Daoy (cell line): ENCODE measurements around the gene STK35. TPM values are rescaled to one million over a fixed set of nuclear protein-coding genes. Genes with fewer than 3 reads are reported as not detected.
"Not testable (repeated sequence)": the region's sequence is repeated elsewhere in the genome, so short reads cannot be mapped to it uniquely, and the experiment has no call there.

ENCODE experiments used
- DNase-seq: peaks from one replicate; pipeline ENCODE4 v3.0.0-alpha.2; 2015; ENCODE audit warnings: low read depth
- total RNA-seq: library from RNA; depleted of rRNA; stranded (reverse); fragments of >200 nt; shearing (Covaris generic); gene quantifications from 2 replicates; pipeline ENCODE4 v1.2.3, GENCODE V29; 2014

STK35 gene
- total RNA-seq, 1 experiment from 2014 or later: 10.8 TPM

- DNase-seq: peak; percentile 42
Observed at GRCh38 chr20:2156666-2157624, 55.3 kb downstream of the STK35 start.

DNA sequence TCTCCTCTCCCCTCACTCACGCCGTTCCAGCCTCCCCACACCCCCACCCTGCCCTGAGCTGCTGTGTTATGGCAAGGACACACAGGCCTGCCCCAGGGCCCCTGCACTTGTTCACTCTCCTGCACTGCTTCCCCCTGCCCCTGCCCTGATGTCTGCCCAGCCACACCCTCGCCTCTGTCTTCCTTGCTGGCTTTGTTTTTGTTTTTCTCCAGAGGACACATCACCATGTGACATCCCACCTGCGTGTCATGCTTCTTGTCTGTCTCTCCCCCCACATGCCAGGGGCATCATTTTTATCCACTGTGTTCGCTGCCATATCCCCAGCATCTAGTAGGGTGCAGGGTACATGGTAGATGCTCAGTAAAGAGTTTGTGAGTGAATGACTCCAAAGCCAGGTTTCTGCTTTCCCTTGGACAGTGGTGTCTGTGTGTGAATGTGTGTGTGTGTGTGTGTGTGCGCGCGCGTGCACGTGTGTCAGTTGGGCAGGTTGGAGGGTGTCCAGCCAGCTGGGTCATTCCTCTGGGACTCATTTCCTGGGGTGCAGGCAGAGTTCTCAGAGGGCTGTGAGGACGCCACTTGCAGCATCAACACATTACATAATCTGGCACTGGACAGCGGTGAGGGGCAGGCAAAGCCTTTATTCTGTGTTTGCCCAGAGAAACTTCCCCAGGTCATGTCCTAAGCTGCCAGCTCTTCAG lies 60.6 kb downstream of the STK35 start:
- no peak for DNase-seq

DNA sequence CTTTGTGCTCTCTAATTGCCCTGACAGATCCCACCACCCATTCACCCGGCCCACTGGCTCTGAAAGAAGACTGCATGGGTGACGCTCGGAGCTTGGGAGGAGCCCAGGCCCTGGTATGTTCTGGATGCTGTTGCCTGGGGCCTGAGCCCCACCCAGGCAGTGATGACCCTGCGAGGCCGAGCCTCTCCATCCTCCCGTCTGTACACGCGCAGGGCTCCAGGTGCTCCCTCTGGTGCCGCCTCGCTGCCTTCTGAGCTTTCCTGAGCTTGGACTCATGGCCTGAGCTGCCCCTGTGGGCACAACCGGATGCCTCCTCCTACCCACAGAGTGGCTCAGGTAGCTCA lies 61.2 kb downstream of the STK35 start:
- DNase-seq: no peak

- DNase-seq: no peak
Observed at GRCh38 chr20:2163312-2163711, 61.7 kb downstream of the STK35 start.

- DNase-seq: no peak
Observed at GRCh38 chr20:2163757-2164156, 62.1 kb downstream of the STK35 start.

GRCh38 chr20:2164421-2164820 lies 62.8 kb downstream of the STK35 start:
- no peak for DNase-seq

DNA sequence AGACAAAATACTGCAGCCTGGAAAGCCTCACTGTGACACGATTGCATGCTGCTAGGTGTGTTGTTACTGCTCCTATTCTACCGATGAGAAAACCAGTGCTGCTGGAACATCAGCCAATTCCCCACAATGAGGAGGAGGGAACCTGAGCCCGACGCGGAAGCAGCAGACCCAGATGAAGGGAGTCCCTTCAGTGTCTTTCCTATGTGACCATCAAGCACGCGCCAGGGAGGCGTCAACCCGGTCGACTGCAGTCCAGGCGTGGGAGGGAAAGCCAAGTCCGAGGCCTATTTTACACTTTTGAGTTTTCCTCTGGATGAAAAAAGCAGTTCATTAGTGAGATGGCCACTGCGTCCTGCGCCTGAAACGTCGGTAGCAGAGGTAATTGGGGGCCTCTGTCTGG lies 63.3 kb downstream of the STK35 start:
- no peak for DNase-seq

DNA sequence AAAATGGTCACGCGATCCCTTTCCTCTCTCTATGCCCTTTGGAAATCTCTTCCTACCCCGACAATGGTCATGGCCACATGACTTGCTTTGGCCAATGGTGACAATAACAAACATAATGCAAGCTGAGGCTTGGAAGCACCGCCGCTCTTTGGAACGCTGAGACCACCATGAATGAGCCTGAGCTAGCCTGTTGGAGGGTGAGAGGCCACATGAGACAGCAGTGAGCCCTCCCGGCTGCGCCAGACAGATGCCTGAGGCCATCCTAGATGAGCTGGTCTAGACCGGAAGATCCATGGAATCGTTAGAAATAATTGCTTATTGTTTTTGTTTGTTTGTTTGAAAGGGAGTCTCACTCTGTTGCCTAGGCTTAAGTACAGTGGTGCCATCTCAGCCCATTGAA lies 64.2 kb downstream of the STK35 start:
- DNase-seq: no peak

GRCh38 chr20:2167112-2167511 lies 65.5 kb downstream of the STK35 start:
- no peak for DNase-seq

GRCh38 chr20:2168946-2169345 lies 67.3 kb downstream of the STK35 start:
- no peak for DNase-seq

- no peak for DNase-seq
Observed at GRCh38 chr20:2169456-2170088, 67.9 kb downstream of the STK35 start.

GRCh38 chr20:2170404-2170803 lies 68.8 kb downstream of the STK35 start:
- no peak for DNase-seq

- no peak for DNase-seq
Observed at GRCh38 chr20:2171266-2171790, 69.7 kb downstream of the STK35 start.

GRCh38 chr20:2171840-2172239 lies 70.2 kb downstream of the STK35 start:
- not testable (repeated sequence) for DNase-seq

GRCh38 chr20:2172305-2173175 lies 70.9 kb downstream of the STK35 start:
- peak; percentile 43 for DNase-seq

DNA sequence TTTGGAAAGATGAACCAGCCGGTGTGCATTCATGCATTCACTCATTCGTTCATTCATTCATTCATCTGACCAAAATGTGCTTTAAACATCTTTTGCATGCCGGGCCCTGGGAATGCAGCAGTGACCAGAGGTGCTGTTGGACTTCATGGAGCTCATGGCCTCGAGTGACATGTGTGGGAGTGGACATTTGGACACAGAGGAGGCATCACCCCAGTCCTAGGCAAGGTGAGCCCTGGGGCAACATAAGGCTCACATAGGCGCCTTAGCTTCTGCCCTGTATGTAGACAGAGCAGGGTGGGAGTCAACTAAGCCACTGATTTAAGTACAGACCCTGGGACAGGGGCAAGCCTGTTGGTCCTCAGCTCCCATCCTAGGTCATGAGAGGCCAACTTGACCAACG lies 71.6 kb downstream of the STK35 start:
- no peak for DNase-seq

- DNase-seq: no peak
Observed at GRCh38 chr20:2174067-2174466, 72.4 kb downstream of the STK35 start.

DNA sequence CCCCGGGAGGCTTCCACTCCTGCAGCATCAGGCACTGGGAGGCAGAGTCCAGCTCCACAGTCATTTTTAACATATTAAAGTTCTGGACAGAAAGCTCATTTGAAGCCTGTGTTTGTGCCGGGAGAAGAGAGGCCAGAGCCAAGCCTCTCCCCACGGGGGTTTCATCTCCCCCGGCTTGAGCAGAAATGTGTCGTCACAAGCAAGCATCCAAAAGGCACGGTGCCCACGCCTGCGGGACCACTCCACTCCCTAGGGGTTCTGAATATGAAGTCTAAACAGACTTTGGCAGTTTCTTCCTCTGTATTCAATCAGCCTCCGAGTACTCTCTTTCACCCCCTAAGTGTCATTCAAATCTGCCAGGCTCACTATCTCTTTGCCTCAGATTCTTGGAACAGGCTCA lies 75.3 kb downstream of the STK35 start:
- DNase-seq: no peak

GRCh38 chr20:2178318-2179232 lies 76.9 kb downstream of the STK35 start:
- no peak for DNase-seq

- DNase-seq: peak; percentile 14
Observed at GRCh38 chr20:2179233-2179580, 77.6 kb downstream of the STK35 start.
